Stimulated activated CD8-positive, alpha-beta memory T cell treated with anti-CD3 and anti-CD28 coated beads, Interleukin-7, amount 100 ng/mL, for 1 hour (primary cell): ENCODE results near the gene KMT2E.
A peak's percentile ranks its signal among the peaks of the same experiment; 100 is the strongest.
"Not testable (repeated sequence)": the region's sequence is repeated elsewhere in the genome, so short reads cannot be mapped to it uniquely, and the experiment has no call there.

ENCODE experiments used
- DNase-seq, 2 donors: peaks; one replicate each; pipeline ENCODE4 v3.0.0-alpha.2; 2020; ENCODE audit warnings: low read depth in 2 of 2

The KMT2E gene

DNA sequence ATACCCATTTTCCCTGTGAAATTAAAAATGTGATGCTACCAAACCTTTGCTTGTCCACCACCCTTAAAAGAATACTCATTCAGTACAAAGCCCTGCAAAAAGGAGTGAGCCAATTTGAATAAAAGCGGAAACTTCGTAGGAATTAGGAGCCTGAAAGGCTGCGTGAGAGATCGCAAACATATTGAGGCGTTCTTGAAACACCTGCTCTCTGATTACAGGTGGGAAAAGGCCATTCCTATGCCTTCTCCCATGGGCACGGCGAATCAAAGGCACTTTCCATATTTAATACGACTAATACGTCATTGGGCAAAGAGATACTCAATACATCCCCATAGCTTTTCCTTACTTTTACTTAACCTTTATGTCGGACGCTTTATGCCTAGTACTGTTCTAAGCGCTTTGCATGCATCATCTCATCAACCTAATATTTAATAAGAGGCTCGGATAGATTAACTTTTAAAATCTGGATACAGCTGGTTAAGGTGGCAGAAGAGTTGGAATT lies 30.9 kb upstream of the KMT2E start:
- DNase-seq = no peak

GRCh38 chr7:104983578-104984539 lies 30.1 kb upstream of the KMT2E start:
- DNase-seq = peak; percentile 63 to 65

GRCh38 chr7:104984585-104985258 lies 29.3 kb upstream of the KMT2E start:
- no peak for DNase-seq

GRCh38 chr7:104985259-104985617 lies 28.8 kb upstream of the KMT2E start:
- DNase-seq = no peak

DNA sequence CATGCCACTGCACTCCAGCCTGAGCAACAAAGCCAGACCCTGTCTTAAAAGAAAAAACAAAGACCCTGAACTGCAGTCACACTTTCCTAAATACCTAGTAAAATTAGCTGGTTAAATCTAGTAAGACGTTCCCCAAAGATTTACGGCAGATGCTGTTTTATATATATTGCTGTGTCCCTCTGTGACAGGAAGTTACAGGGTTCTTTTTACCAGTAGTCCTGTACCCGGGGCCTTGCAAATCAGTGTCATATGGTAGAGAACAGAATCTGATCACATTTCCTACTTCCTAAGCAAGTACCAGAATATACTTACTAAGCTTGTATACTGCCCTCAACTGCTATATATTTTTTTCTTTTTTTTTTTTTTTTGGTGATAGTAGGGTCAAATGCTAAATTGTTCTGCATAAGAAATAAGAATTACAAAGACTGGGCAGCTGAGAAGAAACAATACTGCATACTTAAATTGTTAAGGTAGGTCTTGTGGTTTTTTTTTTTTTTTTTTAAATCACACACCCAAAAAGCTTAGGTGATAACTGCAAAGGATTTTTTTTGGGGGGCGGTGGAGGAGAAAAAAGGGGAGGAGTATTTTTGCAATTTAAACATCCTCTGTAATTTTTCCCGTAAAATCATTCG lies 27.3 kb upstream of the KMT2E start:
- DNase-seq = no peak

DNA sequence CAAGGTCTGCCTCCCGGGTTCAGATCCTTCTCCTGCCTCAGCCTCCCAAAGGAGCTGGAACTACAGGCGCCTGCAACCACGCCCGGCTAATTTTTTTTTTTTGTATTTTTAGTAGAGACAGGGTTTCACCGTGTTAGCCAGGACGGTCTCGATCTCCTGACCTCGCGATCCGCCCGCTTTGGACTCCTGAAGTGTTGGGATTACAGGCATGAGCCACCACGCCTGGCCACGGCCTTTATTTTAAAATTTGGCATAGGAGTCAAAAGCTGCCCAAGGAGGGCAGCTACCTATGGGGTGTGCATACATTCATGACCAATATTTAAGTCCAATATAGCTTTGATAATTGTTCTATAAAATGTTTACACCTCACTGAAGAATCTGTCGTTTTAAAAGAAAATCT lies 26.6 kb upstream of the KMT2E start:
- not testable (repeated sequence) for DNase-seq

GRCh38 chr7:104990983-104991382 lies 23.0 kb upstream of the KMT2E start:
- no peak for DNase-seq

GRCh38 chr7:104992306-104992705 lies 21.7 kb upstream of the KMT2E start:
- no peak for DNase-seq

DNA sequence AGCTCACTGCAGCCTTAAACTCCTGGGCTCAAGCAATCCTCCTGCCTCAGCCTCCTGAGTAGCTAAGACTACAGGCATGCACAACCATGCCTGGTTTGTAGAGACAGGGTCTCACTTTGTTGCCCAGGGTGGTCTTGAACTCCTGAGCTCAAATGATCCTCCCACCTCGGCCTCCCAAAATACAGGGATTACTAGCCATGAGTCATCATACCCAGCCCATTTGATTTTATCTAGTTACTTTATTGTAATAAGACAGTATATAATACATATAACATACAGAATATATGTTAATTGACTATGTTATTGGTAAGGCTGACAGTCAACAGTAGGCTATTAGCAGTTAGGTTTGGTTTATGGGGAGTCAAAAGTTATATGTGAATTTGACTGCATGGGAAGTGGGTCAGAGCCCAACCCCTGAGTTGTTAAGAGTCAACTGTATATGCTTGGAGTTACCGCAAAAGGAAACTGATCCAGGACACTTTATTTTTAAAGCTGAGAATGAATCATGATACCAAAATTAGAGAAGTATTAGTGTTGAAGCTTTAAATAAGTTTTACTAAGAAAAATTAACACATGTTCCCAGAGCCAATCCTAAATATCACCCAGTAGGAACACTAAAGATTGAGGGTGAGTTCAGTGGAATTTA lies 20.7 kb upstream of the KMT2E start:
- no peak for DNase-seq

- no peak for DNase-seq
Measured at GRCh38 chr7:104998040-104998752, 15.8 kb upstream of the KMT2E start.

DNA sequence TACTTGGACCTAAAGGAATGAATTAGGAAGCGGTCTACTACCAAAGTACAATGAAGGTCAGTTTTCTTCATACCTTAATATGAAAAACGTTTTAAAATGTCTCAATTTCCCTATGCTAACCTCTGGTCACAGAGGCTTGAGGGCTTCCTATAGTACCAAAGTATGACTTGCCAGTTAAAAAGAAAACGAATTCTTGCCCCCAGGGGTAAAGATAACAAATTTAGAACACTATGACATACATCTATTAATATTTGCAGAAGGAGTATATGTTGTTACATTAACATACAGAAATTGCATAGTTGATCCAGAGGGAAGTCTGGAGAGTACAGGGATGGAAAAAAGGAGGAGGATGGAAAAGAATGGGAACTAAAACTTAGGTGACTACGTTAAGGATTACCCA lies 13.8 kb upstream of the KMT2E start:
- DNase-seq = no peak

- no peak for DNase-seq
Measured at GRCh38 chr7:105000927-105001336, 13.1 kb upstream of the KMT2E start.

DNA sequence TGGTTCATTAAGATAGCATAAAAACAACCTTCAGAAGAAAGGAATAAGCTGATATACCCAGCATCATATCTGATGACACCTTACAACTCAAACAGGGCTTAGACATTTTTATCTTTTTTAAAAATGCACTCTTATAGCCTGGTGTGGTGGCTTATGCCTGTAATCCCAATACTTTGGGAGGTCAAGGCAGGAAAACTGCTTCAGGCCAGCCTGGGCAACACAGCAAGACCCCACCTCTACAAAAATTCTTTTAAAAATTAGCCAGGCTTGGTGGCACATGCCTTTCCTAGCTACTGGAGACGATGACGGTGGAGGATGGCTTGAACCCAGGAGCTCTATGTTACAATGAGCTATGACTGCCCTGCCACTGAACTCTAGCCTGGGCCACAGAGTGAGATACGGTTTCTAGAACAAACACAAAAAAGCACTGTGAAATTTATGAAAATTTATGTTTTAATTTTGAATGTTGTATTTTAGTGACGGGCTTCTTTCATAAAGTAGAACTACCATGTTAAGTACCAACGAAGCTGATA lies 12.3 kb upstream of the KMT2E start:
- no peak for DNase-seq

GRCh38 chr7:105003275-105003674 lies 10.7 kb upstream of the KMT2E start:
- DNase-seq = no peak

DNA sequence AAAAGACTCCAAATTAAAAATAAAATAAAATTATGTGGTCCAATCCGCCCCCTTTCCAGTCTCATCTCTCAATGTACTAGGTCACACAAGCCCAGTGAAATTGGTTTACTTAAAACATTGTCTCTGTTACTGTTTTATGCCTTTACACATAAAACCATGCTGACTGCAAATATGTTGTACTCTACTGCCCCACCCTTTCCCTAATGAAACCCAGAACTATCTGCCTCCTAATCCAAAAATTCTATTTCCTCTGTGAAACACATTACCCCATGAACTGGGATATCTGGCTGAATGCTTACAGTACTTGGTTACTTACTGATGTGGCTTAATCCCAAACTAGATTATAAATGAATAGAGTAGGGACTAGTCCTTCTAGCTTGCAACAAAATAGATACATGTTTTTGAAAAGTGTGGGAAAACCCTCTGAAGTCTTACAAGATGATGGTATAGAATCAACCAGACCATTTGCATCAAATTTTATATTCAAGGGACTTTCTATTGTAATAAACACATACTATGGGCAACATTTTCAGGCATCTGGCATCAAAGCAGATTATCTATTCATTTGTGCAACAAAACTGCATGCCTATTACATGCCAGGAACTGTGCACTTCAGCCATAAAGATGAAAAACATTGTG lies 10.0 kb upstream of the KMT2E start:
- DNase-seq = no peak

- not testable (repeated sequence) for DNase-seq
Measured at GRCh38 chr7:105005006-105005405, 9.0 kb upstream of the KMT2E start.

GRCh38 chr7:105005486-105005885 lies 8.5 kb upstream of the KMT2E start:
- not testable (repeated sequence) for DNase-seq

DNA sequence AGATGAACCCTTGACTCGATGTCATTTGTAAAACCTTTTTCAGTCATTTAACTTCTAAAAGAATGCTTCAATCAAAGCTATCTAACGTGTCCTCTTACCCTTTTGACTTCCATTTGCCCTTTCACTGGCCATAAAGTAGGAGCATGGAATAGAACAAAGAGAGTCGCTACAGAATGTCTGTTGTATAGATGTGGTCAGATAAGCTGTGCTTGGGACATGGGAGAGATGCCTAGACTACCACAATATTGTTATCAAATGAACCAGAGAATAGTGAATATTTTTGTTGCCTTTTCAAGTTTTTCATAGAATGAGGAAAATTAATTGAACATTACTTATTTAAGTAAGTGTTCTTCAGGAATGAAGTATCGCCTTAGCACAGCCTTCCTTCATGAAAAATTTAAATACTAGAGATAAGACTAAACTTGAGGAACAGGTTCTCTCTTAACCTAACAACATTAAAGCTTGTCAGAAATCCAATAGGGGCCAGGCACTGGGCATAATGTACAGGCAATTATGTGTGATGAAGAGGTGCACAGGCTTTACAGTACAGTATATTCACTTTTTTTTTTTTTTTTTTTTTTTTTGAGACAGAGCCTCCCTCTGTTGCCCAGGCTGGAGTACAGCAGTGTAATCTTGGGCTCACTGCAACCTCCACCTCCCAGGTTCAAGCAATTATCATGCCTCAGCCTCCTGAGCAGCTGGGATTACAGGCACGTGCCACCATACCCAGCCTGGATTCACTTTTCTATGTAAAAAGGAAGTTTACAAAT lies 7.5 kb upstream of the KMT2E start:
- no peak for DNase-seq

GRCh38 chr7:105007298-105007697 lies 6.7 kb upstream of the KMT2E start:
- no peak for DNase-seq
